NK-92 (cell line): ENCODE results near the gene DIP2B.
"Not testable (repeated sequence)": the region's sequence is repeated elsewhere in the genome, so short reads cannot be mapped to it uniquely, and the experiment has no call there.

Source experiments
- DNase-seq: peaks from one replicate; lab custom pipeline; 2025; ENCODE audit not compliant: unreplicated experiment; lab: John Stamatoyannopoulos, UW

The DIP2B gene

DNA sequence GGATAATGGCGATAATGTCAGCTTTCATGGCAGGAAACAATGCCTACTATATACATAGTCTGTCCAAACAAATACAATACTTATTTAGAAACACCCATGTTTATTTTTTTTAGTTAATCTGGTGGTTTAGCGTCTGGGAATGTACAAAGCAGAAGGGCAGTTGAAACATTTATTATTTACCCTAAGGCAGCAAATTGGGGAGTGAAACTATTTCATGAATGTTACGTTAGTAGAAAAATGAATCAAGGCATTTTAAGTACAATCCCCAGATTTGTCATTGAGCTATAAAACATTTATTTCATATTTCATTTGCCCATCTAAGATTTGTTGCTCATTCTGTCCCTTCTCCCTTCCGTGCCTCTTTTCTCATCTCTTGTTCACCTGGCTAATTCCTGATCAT is 172.0 kb downstream of the DIP2B start:
- no peak for DNase-seq

DNA sequence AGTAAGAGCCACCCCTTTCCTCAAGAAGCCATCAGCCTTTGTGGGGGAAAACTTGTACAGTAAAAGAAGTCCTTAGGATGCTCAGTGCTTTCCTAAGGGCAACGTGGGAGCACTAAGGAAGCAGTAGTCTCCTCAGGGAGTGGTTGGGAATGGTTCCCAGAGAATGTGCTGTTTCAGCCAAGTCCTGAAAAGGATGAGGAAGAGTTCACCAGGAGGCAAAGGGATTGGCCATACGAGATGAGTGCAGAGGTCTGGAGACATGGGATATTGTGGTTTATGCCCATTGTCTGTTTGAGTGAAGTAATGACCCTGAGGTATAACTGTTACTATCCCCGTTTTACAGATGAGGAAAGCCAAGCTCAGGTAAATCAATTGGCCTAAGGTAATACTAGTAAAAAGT is 173.1 kb downstream of the DIP2B start:
- DNase-seq, result no peak

DNA sequence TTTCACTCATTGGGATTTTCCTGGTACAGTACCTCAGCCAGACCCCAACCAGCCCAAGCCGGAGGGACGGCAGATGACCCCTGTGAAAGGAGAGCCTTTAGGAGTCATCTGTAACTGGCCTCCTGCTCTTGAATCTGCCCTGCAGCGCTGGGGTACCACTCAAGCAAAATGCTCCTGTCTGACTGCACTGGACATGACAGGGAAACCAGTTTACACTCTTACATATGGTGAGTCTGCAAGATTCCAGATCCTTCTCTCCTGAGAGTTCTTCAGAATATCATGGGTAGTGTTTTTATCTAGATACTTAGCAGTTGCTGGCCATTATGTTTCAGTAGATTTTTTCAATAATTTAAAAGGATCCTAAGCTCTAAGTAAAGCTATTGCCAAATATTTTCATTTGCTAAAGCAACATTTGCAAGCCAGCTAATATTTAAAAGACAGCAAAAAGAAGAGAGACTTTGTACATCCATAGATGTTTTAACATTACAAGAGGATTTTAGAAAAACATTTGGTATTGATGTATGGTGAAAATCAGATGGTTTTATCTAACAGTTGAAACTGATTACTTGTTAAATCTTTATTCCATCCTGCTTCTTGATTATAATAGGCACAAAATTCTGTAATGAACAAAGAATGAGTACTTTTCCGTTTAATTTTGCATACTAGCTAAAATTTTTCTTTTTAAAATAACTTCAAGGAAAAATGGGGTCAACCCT is 174.0 kb downstream of the DIP2B start:
- no peak for DNase-seq

DNA sequence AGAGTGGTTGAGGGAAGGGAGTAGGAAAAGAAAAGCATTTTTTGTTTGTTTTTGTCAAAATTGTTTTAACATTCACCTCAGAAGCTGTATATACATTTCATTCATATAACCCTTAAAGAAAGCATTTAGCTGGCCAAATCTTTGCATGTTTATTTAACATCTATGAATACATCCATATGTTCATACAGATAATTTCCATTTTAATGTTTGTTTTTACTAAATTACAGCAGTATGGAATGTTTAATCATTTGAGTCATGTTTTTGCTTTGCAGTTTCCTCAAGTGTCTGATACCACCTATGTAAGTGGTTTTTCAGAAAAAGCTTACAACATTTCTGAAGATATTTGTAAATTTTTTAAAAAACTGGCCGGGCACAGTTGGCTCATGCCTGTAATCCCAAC is 174.8 kb downstream of the DIP2B start:
- no peak for DNase-seq

DNA sequence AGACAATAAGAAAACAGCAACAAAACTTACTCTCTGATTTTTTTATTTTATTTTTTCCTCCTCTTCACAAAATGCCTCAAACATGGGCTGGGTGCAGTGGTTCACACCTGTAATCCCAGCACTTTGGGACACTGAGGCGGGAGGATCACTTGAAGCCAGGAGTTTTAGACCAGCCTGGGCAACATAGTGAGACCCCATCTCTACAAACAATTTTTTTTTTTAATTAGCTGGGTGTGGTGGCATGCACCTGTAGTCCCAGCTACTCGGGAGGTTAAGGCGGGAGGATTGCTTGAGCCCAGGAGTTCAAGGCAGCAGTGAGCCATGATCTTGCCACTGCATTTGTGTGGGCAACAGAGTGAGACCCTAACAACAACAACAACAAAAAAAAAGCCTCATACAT is 176.3 kb downstream of the DIP2B start:
- DNase-seq, result not testable (repeated sequence)

DNA sequence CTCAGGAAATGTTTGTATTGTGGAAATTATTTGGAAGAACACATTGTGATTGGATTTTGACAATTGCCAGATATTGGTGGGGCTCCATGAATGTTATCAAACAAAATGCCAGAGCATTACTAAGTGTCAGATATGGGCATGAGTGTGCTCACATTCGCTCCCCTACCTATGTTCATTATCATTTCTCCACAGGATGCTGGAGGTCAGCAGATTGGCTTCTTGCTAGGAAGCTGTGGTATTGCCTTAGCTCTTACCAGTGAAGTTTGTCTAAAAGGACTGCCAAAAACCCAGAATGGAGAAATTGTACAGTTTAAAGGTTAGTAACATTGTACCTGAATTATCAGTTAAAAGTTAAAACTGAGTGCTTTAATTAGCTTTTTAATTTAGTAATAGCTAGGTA is 180.9 kb downstream of the DIP2B start:
- DNase-seq, result no peak

DNA sequence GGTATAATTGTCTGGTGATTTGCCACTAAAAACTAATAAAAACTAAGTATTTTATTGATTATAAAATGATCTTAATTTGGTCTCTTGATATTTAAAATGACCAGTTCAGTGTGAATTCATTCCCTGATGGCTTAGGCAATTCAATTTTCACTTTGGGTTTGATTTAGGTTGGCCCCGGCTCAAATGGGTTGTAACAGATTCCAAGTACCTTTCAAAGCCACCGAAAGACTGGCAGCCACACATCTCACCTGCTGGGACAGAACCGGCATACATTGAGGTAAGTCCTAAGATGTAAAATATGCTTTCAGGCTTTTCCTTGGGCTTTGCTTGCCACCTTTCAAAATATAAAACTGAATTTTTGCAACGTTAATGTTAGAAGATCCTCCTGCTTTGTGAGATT is 181.6 kb downstream of the DIP2B start:
- DNase-seq, result no peak

DNA sequence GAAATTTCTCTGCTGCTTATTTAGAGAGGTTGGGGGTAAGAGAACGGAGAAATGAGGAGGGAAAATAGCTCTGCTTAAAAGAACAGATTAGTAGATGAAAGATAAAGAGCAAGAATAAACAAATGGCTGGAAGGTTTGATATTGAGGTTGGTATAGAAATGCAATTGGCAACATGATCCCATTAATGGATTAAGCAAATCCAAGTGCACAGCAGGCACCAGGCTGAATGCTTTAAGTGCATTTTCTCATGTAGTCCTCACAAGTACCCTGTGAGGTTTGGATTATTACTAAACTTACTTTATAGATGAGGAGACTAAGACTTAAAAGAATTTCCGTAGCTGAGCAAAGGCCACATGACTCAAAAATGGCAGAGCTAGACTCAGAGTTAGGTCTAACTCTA is 182.2 kb downstream of the DIP2B start:
- DNase-seq, result no peak

DNA sequence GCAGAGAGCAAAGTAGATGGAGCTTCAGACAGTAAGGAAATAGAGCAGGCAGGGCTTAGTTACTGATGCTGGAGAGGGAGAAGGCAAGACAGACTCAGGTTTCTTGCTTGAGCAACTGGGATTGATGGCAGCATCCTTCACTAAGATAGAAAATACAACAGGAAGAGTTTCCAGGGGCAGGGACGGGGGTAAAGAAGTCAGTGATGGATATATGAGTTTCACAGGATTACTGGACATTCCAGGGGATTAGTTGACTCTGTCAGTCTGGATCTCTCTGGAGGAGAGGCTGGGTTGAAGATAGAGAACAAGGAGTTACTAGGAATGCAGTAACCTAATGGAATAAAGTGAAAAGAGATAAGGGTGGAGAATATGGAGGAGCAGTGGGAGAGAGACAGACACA is 184.7 kb downstream of the DIP2B start:
- no peak for DNase-seq

DNA sequence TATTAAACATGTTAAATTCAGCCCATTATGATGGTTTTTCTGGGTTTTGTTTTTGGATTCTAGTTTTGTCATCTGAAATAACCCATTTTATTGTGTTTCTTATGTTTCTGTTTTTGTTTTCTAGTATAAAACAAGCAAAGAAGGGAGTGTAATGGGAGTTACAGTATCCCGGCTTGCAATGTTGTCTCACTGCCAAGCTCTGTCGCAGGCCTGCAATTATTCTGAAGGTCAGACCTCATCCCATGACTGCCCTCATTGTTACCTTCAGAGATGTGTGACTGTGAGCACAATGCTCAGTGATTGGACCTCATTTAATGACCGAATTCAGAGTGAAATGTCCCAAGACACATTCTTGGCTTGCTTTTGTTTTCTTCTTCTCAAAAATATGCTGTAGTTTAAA is 186.1 kb downstream of the DIP2B start:
- DNase-seq, result no peak

DNA sequence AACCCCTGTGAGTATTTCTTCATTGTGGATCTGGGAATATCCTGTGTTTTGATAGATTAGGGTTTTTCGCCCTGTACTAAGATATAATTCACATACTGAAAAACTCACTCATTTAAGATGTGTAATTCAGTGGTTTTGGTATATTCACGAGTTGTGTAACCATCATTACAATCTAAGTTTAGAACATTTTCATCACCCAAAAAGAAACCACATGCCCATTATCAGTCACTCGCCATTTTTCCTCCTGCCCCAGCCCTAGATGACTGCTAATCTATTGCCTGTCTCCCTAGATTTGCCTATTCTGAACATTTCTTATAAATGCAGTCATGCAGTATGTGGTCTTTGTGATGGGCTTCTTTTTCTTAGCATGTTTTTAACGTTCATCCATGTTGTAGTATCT is 191.2 kb downstream of the DIP2B start:
- no peak for DNase-seq

DNA sequence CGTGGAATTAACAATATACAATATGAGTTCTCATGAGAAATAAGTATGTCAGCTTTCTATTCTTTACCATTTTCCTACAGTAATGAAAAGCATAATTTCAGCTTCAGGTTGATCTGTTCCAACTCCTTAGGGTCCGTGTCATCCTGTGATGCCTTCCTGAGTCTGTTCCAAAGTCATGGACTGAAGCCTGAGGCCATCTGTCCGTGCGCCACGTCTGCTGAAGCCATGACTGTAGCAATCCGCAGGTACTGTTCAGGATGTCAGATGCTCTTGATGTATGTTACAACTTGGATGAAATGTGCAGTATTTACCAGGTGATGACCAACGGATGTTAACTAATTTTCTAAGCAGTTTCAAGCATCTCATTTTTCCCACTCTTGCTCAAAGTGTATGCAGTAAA is 192.1 kb downstream of the DIP2B start:
- DNase-seq, result no peak

DNA sequence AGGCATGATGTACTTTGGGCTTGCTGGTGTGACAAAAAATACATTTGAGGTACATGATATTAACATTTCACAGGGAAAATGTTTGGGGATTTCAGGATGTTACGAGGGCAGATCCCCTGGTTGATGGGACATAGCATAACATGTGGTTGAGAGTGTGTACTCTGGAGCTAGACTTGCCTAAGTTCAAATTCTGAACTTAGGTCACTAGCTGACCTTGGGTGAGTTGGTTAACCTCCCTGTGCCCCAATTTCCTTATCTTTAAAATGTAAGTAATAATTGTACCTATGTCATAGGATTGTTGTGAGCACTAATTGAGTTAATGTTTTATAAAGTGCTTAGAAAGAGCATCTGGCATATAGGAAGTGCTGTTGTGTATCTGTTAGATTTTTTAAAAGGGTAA is 194.4 kb downstream of the DIP2B start:
- DNase-seq, result no peak

DNA sequence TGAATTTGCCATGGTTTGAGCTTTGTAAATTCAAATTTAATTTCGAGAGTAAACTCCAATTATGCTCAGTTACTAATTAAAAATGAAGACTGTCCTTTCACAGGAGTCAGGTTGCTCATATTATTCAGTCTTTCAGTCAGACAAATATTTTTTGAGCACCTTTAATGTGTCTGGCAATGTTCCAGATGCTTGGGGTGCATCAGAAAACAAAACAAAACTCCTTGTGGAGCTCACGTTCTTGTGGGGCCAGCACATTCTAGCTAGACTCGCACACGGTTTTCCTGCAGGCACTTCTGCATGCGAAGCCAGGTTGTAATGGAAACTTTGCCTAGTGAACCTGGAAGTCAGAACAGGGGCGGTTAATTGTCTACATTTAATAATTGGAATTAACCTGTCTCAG is 195.2 kb downstream of the DIP2B start:
- DNase-seq, result no peak

DNA sequence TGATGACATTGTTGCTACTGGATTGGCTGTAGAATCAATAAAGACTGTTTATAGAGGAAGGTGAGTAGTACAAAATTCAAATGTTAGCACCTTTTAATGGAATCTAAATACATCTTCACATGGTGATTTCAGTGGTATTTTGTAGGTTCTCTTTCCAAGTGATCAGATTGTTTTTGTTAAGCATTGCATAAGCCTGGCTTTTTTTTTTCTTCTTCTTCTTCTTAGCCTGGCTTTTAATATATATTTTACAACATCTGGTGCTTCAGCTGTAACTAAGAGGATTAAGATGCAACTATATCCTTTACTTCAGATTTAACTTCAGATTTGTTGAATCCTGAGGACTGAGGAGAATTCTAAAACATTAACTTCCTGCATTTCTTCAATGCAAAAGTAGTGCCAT is 201.8 kb downstream of the DIP2B start:
- DNase-seq, result no peak

DNA sequence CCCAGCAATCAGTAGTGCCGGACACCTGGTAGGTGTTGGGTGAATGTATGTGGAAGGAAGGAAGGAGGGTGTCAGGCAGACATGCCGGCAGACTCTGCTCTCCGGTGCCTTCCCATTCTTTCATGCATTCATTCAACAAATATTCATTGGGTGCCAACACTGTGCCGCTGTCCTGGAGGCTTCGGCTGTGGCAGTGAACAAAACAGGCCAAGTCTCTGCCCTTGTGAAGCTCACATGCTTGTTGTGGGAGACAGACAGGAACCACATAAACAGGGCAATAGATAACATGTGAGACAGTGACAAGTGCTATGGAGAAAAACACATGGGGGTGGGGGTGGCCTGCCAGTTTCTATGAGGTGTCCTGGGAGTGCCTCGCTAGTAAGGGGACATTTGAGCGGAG is 202.6 kb downstream of the DIP2B start:
- no peak for DNase-seq

DNA sequence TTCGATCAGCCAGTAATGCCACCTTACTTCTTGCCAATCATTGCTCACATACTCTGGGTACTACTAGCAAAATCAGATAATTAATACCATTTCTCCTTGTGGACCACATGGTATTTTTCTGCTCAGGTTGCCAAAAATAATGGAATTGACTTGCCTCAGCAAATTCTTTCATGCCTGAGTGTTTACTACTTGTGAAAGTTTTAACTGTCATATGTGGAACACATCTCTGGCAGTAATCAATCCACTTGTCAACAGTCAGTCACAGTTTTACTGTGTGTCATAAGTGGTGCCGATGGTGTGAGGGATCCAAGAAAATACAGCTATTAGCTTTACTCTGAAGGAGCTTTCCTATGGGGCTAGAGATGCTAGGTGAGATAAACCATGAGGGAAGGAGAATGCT is 203.8 kb downstream of the DIP2B start:
- DNase-seq, result no peak

DNA sequence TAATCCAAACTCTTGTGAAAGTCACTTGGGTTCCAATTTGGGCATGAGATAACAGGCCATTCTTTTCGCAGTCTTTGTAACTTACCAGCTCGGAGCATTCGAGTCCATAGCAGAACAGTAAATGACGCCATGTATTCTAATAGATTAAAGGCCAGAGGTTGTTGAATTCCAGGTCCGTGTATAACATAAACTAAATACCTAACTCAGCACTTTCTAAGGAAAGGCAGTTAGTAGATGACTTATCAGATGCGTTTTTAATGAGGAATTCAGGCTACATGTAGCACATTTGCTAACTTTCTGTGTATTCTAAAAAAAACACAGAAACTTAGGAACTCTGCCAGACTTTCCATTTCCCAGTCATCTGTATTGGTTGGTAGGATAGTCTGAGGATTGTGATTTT is 206.3 kb downstream of the DIP2B start:
- no peak for DNase-seq

DNA sequence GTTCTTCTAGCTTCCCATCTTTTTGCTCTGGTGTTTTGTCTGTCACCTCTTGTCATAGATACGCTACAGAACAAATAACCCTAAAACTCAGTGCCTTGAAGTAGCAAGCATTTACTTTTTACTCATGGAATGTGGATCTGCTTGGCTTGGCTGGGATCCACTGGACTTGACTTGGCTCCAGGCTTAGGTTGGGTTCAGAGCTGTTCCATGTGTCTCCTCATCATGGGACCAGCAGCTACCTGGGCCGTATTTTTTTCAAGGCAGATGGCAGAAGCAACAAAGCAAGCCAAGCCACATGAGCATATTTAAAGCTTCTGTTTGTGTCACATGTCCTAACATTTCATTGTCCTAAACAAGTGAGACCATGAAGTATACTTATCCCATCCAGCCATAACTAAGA is 210.4 kb downstream of the DIP2B start:
- no peak for DNase-seq

DNA sequence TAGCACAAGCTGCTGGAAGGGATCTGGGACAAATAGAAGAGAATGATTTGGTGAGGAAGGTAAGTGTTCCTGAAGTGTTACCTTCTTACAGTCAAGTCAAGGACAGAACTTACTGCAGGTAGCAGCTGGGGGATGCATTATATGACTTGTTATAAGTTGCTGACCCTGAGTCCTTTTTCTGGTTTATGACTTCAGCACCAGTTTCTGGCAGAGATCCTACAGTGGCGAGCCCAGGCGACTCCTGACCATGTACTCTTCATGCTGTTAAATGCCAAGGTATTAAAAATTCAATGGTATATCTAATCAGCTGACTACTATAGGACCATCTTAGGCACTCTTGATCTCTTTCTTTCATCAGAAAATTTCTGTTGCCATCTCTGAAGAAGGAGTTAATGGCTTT is 214.0 kb downstream of the DIP2B start:
- DNase-seq, result no peak

DNA sequence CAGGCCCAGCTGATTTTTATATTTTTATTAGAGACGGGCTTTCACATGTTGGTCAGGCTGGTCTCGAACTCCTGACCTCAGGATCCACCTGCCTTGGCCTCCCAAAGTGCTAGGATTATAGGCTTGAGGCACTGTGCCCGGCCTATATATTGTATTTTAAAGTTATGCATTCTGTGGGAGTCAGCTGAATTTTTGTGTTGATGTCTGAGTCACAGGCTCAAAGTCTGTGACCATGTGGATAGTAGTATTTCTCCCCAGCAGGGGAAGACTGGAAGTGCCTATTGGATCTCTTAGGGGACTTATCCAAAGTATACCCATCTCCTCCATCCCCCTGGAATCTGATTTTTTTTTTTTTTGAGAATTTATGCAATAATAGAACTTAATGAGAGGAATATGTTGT is 215.3 kb downstream of the DIP2B start:
- no peak for DNase-seq

DNA sequence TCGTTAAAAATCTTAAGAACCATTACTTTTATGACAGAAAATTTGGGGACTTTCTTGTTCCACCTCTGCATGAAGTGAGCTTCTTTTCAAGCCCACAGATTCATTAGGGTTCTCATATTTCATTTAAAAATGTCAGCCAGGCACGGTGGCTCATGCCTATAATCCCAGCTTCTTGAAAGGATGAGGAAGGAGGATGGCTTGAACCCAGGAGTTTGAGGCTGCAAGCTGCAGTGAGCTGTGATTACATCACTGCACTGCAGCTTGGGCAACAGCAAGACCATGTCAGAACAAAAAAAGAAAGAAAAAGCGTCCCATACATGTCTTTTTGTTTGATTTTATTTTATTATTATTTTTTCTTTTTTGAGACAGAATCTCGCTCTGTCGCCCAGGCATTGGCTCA is 215.7 kb downstream of the DIP2B start:
- no peak for DNase-seq

DNA sequence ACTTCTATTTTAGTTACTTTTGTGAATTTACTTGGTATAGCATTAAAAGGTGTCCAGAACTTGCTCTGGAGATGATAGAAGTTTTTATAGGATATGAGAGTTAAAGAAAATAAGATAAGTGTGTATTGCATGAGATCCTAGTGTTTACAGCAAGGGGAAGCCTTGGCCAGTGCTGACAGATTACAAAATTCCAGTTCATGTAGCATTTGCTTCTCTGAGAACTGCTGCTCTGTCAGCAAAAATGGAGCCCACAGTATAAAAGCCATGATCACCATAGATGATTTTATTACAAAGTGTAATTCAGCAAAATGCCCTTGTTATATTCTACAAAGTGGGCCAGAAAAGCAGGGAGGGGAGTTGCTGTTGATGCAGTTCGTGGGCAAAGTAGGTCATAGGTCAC is 219.1 kb downstream of the DIP2B start:
- no peak for DNase-seq
